Prostate gland (tissue), 2 donors: Measurements from ENCODE around the gene CELA2A. TPM values are rescaled to one million over a fixed set of nuclear protein-coding genes. Genes with fewer than 3 reads are reported as not detected.
A peak's percentile ranks its signal among the peaks of the same experiment; 100 is the strongest.
"Not testable (repeated sequence)": the region's sequence is repeated elsewhere in the genome, so short reads cannot be mapped to it uniquely, and the experiment has no call there.

Experiments used
- DNase-seq: peaks from one replicate; pipeline ENCODE4 v3.0.0-alpha.2; 2019; ENCODE audit warnings: low spot score
- H3K27ac ChIP-seq, 2 donors: fragments of 200-600 bp; sonication (generic); 2 replicates each; pipeline ENCODE4 v1.5.1; 2017 to 2019
- H3K27me3 ChIP-seq: fragments of 200-600 bp; sonication (generic); replicated peaks from 2 replicates; pipeline ENCODE4 v1.5.1; 2019; ENCODE audit not compliant: insufficient read depth
- H3K36me3 ChIP-seq, 2 donors: fragments of 200-600 bp; sonication (generic); 1 replicate in 1 of 2; 2 replicates in 1 of 2; pipeline versions ENCODE4 v1.5.1 to v1.8.1; 2017 to 2019
- H3K4me1 ChIP-seq: fragments of 200-600 bp; sonication (generic); replicated peaks from 2 replicates; pipeline ENCODE4 v1.5.1; 2019
- H3K4me3 ChIP-seq, 2 donors: fragments of 200-600 bp; sonication (generic); 2 replicates each; pipeline ENCODE4 v1.5.1; 2017 to 2019
- H3K9me3 ChIP-seq: fragments of 200-600 bp; sonication (generic); 2 replicates; pipeline ENCODE4 v1.5.1; 2017
- POLR2A ChIP-seq: fragments of 450-650 bp; IDR thresholded peaks from one replicate; pipeline ENCODE4 v1.6.1; 2016; ENCODE audit warnings: antibody characterized with exemption, mild to moderate bottlenecking
- POLR2AphosphoS5 ChIP-seq: sonication (generic); formaldehyde crosslinking; IDR thresholded peaks from one replicate; pipeline ENCODE4 v1.6.1; 2017; ENCODE audit warnings: antibody characterized with exemption
- WGBS: methylation state at CpG from one replicate; pipeline ENCODE4 v1.1.5; 2018; 5-methylcytosine and 5-hydroxymethylcytosine counted together
- intact Hi-C: fragments of 100-400 bp; cut with DNase I; formaldehyde crosslinking; loops from one replicate; pipeline ENCODE4 v1.14.2; 2022
- total RNA-seq, 2 donors: library from RNA; depleted of rRNA; stranded (reverse); fragments of >200 nt; gene quantifications; one replicate each; pipeline ENCODE4 v1.1.0, GENCODE V29; 2016
- TF ChIP-seq, protein P1 (sequence below), 4 experiments: fragments of 200-600 bp in 2 of 4; fragments of 450-650 bp in 2 of 4; sonication (generic) in 2 of 4; IDR thresholded peaks; 1 replicate in 3 of 4; 2 replicates in 1 of 4; pipeline ENCODE4 v1.5.1; 2016 to 2019; ENCODE audit warnings: antibody characterized with exemption in 4 of 4, mild to moderate bottlenecking in 2 of 4, moderate library complexity in 2 of 4

The CELA2A gene
- total RNA-seq, 2 donors from 2014 or later: 5.4 TPM; not detected in 1

DNA sequence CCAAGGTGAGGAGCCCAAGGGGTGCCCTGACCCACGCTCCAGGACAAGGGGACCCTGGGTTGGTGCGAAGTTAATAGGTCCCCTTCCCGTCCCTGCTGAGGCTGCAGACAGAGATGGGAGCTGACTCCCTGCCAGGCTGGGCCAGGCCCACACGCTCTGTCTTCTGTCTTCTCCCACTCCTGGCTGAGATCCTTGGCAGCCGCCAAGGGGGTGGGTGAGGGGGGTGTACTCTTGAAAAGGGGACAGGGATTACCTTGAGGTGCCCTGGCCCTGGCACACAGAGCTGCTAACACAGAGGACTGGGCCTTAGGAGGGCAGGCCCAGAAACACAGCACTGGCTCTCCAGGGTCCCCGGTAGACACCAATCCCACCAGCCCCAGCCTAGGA lies 29.3 kb upstream of the CELA2A start:
- WGBS: 34% methylated on average over 6 of the region's 6 CpGs
- H3K36me3 ChIP-seq: no peaks in the 10 kb centered on the region
- H3K4me3 ChIP-seq: no peak overlapping the region
- H3K27me3 ChIP-seq: no peaks in the 10 kb centered on the region
- peak overlapping the region; percentile 44 to 62 for H3K27ac ChIP-seq
- H3K9me3 ChIP-seq: no peaks in the 10 kb centered on the region
- TF ChIP-seq POLR2AphosphoS5 (no peak), POLR2A (no peak)
- TF ChIP-seq, protein P1, sequence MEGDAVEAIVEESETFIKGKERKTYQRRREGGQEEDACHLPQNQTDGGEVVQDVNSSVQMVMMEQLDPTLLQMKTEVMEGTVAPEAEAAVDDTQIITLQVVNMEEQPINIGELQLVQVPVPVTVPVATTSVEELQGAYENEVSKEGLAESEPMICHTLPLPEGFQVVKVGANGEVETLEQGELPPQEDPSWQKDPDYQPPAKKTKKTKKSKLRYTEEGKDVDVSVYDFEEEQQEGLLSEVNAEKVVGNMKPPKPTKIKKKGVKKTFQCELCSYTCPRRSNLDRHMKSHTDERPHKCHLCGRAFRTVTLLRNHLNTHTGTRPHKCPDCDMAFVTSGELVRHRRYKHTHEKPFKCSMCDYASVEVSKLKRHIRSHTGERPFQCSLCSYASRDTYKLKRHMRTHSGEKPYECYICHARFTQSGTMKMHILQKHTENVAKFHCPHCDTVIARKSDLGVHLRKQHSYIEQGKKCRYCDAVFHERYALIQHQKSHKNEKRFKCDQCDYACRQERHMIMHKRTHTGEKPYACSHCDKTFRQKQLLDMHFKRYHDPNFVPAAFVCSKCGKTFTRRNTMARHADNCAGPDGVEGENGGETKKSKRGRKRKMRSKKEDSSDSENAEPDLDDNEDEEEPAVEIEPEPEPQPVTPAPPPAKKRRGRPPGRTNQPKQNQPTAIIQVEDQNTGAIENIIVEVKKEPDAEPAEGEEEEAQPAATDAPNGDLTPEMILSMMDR (IDR thresholded peaks at IDR 0.05): no peak
- peaks cover 6% of the 10 kb centered on the region for H3K4me1 ChIP-seq
- intact Hi-C loops: no loop called here
- DNase-seq: no peak

DNA sequence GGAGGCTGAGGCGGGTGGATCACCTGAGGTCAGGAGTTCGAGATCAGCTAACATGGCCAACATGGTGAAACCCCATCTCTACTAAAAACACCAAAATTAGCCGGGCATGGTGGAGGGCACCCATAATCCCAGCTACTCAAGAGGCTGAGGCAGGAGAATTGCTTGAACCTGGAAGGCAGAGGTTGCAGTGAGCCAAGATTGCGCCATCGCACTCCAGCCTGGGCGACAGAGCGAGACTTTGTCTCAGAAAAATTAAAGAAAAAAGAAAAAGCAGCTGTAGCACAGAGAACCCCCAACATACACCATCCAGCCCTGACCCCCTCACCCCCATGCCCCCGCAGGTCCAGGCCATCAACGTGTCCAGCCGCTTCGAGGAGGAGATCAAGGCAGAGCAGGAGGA lies 28.3 kb upstream of the CELA2A start:
- 88% methylated on average over 11 of the region's 11 CpGs for WGBS

DNA sequence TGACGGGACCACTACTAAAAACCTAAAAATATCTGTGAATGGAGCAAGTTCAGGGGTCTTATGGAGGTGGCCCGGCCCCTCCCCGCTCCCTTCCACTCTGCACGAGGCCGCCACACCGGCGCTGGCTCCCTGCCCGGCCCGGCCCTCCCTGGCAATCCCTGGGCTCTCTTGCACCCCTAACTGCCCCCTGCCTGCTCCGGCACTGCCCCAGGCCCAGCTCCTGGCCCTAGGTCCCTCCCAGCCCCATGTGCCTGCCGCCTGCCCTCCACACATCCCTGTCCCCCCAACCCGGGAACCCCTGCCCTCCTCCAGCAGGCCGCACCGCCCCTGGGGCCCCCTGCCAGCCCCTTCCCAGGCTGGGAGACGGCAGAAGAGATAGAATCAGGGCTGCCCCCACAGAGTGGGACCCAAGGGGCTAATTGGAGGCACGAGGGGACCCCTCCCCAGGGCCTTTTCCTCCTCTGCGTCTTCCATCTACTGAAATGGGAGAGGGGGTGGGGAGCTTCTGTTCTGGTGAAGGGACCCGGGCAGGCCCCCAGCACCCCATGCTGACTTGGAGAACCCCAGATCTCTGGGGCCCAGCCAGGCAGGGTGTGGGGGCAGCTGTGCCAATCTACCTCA lies 27.6 kb upstream of the CELA2A start:
- intact Hi-C loops: no loop called here
- WGBS: 87% methylated on average over 16 of the region's 18 CpGs
- Histone ChIP-seq H3K27me3 (no peaks in the 10 kb centered on the region), H3K4me3 (no peak overlapping the region), H3K9me3 (no peaks in the 10 kb centered on the region), H3K4me1 (no peaks in the 10 kb centered on the region), H3K27ac (no peak overlapping the region), H3K36me3 (no peaks in the 10 kb centered on the region)
- DNase-seq: no peak
- TF ChIP-seq POLR2AphosphoS5 (no peak), POLR2A (no peak)
- TF ChIP-seq, protein P1 (IDR thresholded peaks at IDR 0.05): no peak

More for the DNA sequence above, 28.3 kb upstream of the CELA2A start:
- H3K4me3 ChIP-seq, intact Hi-C loops, H3K4me1 ChIP-seq, DNase-seq, H3K27ac ChIP-seq, H3K27me3 ChIP-seq, H3K36me3 ChIP-seq, H3K9me3 ChIP-seq: not testable (repeated sequence)

DNA sequence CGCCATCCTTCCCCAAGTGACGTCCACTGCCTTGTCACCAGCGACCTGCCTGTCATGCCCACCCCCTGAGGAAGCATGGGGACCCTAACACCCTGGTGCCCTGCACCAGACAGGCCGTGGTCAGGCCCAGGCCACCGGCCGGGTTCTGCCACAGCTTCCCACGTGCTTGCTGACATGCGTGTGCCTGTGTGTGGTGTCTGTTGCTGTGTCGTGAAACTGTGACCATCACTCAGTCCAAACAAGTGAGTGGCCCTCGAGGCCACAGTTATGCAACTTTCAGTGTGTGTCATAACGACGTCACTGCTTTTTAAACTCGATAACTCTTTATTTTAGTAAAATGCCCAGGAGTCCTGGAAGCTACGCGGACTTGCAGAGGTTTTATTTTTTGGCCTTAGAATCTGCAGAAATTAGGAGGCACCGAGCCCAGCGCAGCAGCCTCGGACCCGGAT lies 26.8 kb upstream of the CELA2A start:
- Histone ChIP-seq H3K4me3 (no peak overlapping the region), H3K4me1 (no peaks in the 10 kb centered on the region), H3K27ac (no peak overlapping the region), H3K27me3 (no peaks in the 10 kb centered on the region), H3K36me3 (no peaks in the 10 kb centered on the region), H3K9me3 (no peaks in the 10 kb centered on the region)
- no peak for DNase-seq
- WGBS: 86% methylated on average over 16 of the region's 19 CpGs
- intact Hi-C loops: loop anchor here (10.0 kb wide), 1 partner anchor 305 kb away; no protein-coding TSS in a partner anchor
- TF ChIP-seq, protein P1 (IDR thresholded peaks at IDR 0.05): no peak
- TF ChIP-seq POLR2A (no peak), POLR2AphosphoS5 (no peak)

DNA sequence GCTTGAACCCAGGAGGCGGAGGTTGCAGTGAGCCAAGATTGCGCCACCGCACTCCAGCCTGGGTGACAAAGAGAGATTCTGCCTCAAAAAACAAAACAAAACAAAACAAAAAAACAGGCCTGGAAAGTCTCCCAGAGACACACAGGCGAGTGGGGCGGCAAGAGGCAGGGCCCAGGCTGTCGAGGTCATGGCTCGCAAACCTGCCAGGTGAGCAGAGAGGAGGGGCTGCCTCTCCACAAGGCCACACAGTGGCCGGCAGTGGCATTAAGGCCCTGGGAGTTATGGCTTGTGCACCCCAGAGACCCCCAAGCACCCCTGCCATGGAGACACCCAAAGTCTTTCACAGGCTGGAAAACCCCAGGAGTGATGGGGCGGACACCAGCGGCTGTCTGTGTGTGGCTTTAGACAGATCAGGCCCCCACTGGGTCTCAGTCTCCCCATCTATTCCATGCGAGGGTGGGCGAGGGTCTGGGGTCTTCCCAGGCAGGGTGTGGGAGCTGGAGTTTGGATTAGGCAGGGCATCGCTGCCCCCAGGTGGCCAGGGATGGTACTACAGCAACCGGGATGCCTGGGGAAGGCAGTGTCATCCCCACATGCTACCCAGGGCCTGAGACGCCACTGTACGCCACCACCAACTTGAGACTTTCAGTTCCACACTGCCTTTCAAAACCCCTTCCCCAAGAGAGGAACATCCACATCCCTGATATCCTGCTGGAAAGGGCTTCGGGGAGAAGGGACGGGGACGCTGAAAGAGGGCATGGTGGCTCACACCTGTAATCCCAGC lies 25.6 kb upstream of the CELA2A start:
- no peak for TF ChIP-seq POLR2A
- TF ChIP-seq, protein P1 (IDR thresholded peaks at IDR 0.05): peak; percentile 86 to 97 (median 93)
- no peaks in the 10 kb centered on the region for H3K36me3 ChIP-seq
- no peaks in the 10 kb centered on the region for H3K9me3 ChIP-seq
- H3K4me1 ChIP-seq: no peaks in the 10 kb centered on the region
- H3K4me3 ChIP-seq: no peak overlapping the region
- DNase-seq: peak; percentile 57
- WGBS: 59% methylated on average over 19 of the region's 19 CpGs
- intact Hi-C loops: loop anchor here (1.0 to 10.0 kb wide), 2 partner anchors 108 to 306 kb away; no protein-coding TSS in a partner anchor
- H3K27ac ChIP-seq: no peak overlapping the region
- H3K27me3 ChIP-seq: no peaks in the 10 kb centered on the region
